HG03159 (cell line): ENCODE measurements around the gene RFPL4A.

Experiments used
- ATAC-seq: cut with Tn5 transposase; IDR thresholded peaks from one replicate; pipeline ENCODE4 v1.9.1; 2021; ENCODE audit warnings: mild to moderate bottlenecking, moderate library complexity; ENCODE audit not compliant: unreplicated experiment

Gene RFPL4A

GRCh38 chr19:55801416-55801815, 42.5 kb downstream of the RFPL4A start:
- ATAC-seq: no peak

DNA sequence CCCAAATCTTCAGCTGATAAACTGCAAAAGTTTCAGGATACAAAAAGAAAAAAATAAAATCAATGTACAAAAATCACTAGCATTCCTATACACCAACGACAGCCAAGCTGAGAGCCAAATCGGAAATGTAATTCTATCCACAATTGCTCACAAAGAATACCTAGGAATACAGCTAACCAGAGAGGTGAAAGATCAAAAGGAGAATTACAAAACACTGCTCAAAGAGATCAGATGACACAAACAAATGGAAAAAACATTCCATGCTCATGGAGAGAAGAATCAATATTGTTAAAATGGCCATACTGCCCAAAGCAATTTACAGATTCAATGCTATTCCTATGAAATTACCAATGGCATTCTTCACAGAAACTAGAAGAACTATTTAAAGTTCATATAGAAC, 43.4 kb downstream of the RFPL4A start:
- no peak for ATAC-seq

- ATAC-seq: no peak
These were observed 50.6 kb downstream of the RFPL4A start for GRCh38 chr19:55809381-55810058.

DNA sequence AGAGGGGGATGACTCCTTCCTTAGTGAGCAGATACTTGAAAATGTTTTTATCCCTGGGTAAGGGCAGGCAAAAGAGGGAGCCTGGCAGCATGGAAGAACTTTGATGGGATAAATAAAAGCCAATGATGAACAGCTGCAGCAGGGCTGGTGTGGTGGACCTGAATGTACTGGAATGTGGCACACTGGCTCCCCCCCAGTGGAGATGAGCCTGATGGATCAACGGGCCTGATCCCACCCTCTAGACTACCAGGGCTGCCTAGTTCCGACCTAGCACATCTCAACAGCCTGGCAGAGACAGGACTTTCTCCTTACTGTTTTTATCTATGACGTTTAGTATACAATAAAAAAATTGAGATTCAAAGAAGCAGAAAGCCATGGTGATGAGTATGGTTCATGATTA, 52.4 kb downstream of the RFPL4A start:
- ATAC-seq: no peak

GRCh38 chr19:55812449-55812848, 53.6 kb downstream of the RFPL4A start:
- ATAC-seq: no peak
